ENCODE results near the gene LMCD1.

- TF ChIP-seq REST (IDR thresholded peaks at IDR 0.05; ENCODE audit: low read depth, low read length) (no peak), EP300 (IDR thresholded peaks at IDR 0.05; ENCODE audit: borderline replicate concordance in 1 of 2, low read depth in 1 of 2, low read length in 1 of 2) (no peak), CHD2 (IDR thresholded peaks at IDR 0.05; ENCODE audit: low read length, partially characterized antibody) (no peak), SIN3A (IDR thresholded peaks at IDR 0.05; ENCODE audit: borderline replicate concordance, low read depth, low read length) (no peak)
- TF ChIP-seq, protein P1, sequence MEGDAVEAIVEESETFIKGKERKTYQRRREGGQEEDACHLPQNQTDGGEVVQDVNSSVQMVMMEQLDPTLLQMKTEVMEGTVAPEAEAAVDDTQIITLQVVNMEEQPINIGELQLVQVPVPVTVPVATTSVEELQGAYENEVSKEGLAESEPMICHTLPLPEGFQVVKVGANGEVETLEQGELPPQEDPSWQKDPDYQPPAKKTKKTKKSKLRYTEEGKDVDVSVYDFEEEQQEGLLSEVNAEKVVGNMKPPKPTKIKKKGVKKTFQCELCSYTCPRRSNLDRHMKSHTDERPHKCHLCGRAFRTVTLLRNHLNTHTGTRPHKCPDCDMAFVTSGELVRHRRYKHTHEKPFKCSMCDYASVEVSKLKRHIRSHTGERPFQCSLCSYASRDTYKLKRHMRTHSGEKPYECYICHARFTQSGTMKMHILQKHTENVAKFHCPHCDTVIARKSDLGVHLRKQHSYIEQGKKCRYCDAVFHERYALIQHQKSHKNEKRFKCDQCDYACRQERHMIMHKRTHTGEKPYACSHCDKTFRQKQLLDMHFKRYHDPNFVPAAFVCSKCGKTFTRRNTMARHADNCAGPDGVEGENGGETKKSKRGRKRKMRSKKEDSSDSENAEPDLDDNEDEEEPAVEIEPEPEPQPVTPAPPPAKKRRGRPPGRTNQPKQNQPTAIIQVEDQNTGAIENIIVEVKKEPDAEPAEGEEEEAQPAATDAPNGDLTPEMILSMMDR (IDR thresholded peaks at IDR 0.05) = no peak
- TF ChIP-seq, protein P2, sequence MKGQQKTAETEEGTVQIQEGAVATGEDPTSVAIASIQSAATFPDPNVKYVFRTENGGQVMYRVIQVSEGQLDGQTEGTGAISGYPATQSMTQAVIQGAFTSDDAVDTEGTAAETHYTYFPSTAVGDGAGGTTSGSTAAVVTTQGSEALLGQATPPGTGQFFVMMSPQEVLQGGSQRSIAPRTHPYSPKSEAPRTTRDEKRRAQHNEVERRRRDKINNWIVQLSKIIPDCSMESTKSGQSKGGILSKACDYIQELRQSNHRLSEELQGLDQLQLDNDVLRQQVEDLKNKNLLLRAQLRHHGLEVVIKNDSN (IDR thresholded peaks at IDR 0.05; ENCODE audit: borderline replicate concordance, low read depth) = no peak
These were observed 63.8 kb downstream of the LMCD1 start for GRCh38 chr3:8565376-8565775.
